ENCODE data around the gene CRHR1.
"Not testable (repeated sequence)": the region's sequence is repeated elsewhere in the genome, so short reads cannot be mapped to it uniquely, and the experiment has no call there.

Gene CRHR1

DNA sequence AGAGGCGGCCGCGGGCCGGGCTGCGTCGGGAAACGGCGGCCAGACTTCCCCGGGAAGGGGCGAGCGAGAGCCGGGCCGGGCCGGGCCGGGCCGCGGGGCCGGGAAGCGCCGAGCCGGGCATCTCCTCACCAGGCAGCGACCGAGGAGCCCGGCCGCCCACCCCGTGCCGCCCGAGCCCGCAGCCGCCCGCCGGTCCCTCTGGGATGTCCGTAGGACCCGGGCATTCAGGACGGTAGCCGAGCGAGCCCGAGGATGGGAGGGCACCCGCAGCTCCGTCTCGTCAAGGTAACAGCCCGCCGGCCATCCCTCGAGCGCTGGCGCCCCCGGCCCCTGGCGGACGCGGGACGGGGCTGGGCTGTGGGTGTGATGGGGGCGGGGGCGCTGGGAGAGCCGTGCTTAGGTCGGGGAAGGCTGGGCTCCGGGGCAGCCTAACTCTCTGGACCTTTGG lies at the start of gene CRHR1:
Gene CRHR1 (plus strand): TSS at position 28 of the 448 bp plus-strand sequence. CDS start 225 bp downstream, at position 253.
- FAIRE-seq = no peak

GRCh38 chr17:45734598-45734997 lies 49.5 kb upstream of the CRHR1 start:
- no peak for FAIRE-seq

DNA sequence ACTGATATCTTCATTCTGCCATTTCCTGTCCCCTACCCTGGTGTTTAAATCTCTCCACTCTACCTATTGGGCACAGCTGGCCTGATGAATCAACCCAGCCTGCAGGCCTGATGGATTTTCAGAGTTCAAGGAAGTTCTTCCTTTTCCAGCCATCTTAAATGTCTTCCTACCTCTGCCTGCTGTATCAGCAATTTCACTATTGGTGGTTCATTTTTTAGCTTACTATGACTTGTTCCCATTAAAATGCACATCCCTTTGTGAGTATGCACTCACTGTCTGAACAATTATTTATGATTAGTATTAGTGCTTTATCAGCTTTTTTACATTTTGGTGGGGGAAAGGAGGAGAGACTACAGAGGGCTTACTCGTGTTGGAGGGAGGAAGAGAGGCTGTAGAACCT lies 48.6 kb upstream of the CRHR1 start:
- no peak for FAIRE-seq

GRCh38 chr17:45739786-45740185 lies 44.3 kb upstream of the CRHR1 start:
- FAIRE-seq = no peak

DNA sequence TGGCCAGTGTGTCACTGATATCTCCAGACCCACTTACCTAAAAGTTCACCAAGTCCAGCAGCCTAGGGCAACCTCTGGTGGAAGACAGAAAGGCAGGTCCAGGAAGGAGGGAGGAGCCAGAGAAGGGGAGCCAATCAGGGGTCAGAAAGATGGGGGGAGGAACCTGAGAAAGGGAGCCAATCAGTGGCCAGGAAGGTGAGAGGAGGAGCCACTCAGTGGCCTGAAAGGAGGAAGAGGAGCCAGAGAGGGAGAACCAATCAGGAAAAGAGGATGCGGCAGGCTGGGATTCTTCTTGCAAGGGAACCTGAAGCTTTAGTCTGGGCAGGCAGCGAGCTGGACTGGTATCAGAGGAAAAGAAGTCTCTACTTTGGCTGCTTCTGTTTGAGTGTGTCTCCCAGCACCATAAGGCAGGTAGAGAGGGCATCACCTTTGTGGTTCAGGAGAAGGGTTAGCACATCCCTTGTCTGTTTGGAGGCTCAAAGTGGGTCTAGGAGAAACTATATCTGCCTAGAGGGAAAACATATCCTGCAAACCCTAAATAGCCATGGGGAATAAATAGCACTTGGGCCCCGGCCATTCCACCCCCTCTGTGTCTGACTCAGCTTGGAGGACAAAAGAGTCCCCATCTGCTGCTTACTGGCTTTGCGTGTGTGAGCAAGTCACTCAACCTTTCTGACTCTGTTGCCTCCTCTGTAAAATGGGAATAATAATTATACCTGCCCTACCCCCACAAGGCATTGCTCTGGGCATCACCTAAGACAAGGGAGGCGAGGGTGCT lies 43.4 kb upstream of the CRHR1 start:
- FAIRE-seq = no peak

- no peak for FAIRE-seq
These were observed 41.9 kb upstream of the CRHR1 start for GRCh38 chr17:45742251-45742650.

GRCh38 chr17:45743626-45744326 lies 40.3 kb upstream of the CRHR1 start:
- FAIRE-seq = no peak

- FAIRE-seq = not testable (repeated sequence)
These were observed 39.3 kb upstream of the CRHR1 start for GRCh38 chr17:45744826-45745225.

DNA sequence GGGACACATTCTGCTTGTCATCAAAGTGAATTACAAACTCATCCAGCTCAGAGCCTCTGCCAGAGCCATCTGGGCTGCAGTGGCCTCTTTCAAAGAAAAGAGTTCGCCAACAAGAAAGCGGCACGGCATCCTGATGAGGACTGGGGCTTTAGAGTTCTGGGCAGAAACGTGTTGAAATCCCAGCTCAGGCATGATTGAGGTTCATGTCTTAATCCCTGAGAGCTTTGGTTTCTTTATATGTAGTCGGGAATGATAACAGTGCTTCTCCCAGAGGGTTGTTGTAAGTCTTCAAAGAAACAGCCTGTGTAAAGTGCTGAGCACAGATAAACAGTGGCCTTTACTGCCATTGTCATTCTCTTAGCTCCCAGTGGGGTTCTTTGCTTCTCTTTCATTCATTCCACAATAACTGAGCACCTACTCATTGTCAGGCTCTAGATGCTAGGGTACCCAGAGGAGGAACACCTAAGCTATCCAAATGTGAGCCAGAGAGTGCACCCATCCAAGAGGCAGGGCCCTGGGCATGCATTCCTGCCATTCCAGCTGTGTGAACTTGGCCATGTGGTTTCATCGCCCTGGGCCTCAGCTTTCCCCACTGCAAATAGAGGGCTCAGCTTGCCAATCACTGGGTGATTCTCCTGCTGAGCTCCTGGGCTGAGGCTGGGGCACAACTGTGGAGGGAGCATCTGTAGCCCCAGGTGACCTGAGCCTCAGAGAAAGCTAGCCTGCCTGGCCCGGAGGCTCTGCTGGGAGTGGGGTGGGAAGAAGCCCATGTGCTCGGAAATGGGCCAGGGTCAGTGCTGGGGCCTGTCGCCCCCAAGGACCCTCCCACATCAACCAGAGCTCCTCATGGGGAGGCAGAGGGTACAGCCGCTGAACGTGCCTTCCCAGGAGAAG lies 38.3 kb upstream of the CRHR1 start:
- FAIRE-seq = no peak

DNA sequence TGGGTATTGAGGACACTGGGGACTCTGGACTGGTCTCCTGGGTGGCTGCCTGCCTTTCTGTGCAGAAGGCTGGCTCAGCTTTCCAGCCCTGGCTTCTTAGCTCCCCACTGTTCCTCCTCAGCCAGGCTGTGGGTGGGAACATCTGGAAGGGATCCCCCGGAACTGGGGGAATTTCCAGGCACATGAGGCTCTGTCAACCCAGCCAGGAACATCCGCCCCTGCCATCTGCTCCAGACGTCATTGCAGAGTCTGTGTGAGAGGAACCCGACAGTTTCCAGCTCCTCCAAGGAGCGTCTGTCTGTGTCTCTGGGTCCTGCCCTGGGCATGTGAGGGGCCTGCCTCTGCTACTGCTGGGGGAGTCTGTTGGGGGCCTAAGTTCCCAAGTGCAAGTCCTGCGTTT lies 36.2 kb upstream of the CRHR1 start:
- FAIRE-seq = no peak

DNA sequence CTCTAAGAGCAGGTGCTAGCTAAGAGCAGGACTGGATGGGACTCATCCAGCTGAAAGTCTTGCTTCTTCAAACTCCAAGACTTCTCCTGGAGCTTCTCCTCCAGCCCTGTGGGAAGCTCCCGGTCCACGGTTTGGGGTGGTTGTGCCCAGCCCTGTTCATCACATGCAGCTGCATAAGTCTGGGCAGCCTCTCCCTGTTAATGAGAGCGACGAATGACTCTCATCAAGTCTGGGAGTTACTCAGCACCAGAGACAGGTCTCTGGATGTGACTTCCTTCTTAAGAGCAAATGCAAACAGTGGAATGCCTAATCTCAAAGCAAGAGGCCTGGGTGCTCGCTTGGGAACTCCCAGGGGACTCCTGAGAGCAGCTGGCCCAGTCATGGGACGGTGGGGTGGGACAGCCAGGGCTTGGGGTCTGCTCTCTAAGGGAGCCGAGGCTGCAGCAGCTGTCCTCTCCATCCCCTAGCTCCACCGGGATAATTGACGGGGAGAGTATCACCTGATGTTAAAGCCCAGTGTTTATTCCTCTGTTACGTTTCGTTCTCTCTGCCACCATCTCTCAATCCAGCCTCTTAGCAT lies 35.3 kb upstream of the CRHR1 start:
- FAIRE-seq = no peak

DNA sequence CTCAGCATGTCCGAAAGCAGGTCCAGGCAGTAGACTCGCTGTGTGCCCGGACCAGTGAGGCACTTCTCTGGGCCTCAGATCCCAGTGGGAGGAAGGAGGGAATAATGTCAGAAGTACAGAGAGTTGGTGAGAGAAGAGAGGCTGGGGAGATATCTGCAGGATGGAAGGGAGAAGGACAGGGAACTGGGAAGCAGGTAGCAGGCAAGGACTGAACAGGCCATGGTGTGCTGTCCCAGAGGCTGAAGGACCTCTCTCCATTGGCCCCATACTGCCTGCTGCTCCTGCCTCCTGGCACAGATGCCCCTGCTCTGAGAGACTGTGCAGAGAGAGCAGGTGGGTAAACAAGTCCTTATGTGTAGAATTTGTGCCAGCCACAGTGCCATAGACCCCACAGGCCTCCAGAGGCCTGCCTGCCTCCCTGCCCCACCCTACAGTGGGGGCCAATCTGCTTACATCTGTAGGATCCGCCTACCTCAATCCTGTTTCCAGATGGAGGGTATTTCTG lies 34.2 kb upstream of the CRHR1 start:
- FAIRE-seq = no peak

DNA sequence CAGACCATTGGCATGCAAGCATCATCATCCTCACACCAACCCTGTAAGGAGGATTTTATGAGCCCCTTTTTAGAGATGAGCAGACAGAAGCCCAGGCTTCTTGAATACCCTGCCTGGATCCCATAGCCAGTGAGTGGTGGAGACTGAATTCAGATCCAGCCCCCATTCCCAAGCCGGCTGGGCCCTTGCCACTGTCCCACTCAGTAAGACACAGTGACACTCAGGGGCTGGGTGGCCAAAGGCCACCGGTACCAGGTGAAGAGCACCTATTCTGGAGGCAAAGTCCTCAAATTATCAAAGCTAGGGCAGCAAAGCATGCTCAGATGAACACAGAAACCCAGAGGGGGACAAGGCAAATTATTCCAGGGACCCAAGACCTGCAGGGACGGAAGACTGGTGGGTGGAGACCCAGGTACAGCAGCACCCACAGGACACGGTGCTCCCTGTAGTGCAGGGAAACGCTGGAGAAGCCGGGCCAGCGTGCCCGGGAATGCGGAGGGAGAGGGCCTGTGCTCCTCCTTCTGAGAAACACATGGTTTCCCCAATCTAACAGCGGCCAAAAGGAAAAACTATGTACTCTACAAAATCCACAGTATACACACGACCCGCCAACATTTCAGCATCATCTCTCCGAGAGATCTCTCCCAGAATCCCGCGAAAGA lies 33.2 kb upstream of the CRHR1 start:
- no peak for FAIRE-seq

- FAIRE-seq = no peak
These were observed 32.7 kb upstream of the CRHR1 start for GRCh38 chr17:45751466-45751865.

DNA sequence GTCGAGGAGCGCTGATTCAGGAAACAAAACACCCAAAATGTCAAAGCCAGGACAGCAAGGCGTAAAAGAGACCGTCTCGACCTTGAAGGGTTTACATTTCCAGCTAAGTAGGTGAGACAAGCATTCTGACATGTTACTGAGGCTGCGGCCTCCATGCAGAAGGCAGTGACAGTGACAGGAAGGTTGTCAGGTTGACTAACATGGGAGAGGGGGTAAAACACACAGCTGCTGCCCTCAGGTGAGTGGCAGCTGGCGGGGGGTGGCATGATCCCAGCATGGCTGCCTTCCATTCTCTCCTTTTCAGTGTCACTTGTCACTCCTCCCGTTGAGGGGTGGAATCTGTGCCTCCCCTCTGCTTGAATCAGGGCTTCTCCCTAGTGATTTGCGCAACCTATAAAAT lies 31.9 kb upstream of the CRHR1 start:
- no peak for FAIRE-seq

DNA sequence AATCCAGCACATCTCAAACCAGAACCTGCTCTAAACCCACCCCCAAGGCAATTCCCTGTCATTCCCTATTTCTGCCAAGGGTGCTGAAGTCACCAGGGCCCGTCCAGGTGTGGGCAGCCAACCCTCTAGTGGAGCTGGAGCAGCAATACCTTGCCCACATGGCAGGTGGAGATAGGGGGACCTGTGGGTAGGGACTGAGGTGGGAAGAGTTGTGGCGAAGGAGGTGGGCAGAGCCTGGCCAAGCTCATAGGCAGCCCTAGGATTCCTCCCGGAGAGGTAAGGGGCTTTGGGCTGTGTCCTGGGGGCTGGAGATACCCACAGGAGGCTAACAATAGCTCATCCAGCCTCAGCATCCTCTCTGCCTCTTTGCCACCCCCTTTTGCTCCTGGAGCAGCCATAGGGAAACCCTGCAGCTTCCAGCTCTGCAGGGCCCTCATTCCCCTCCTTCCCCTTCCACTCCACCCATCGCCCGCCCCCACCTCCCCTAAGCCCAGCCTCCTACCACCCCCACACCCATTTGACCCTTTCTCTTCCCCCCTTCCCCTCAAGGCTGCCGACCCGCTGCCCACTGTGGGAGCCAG lies 30.4 kb upstream of the CRHR1 start:
- FAIRE-seq = no peak

DNA sequence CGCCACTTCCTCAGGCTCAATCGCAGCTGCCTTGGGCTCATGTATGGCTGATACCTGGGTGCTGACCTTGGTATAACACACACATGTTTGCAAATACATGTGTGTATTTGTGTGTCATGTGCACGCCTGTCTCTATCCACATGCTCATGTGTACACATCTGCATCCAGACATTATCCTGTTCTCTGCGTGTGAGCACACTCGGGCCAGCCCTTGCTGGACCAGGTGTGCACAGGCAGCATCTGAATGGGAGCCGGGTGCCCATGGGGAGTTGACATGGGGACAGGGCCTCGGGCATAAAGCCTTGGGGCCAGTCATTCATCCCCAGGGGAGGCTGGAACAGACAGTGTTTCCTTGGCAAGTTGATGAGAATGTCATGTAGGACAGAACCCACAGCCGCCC lies 29.1 kb upstream of the CRHR1 start:
- no peak for FAIRE-seq

- no peak for FAIRE-seq
These were observed 27.7 kb upstream of the CRHR1 start for GRCh38 chr17:45756266-45756991.

DNA sequence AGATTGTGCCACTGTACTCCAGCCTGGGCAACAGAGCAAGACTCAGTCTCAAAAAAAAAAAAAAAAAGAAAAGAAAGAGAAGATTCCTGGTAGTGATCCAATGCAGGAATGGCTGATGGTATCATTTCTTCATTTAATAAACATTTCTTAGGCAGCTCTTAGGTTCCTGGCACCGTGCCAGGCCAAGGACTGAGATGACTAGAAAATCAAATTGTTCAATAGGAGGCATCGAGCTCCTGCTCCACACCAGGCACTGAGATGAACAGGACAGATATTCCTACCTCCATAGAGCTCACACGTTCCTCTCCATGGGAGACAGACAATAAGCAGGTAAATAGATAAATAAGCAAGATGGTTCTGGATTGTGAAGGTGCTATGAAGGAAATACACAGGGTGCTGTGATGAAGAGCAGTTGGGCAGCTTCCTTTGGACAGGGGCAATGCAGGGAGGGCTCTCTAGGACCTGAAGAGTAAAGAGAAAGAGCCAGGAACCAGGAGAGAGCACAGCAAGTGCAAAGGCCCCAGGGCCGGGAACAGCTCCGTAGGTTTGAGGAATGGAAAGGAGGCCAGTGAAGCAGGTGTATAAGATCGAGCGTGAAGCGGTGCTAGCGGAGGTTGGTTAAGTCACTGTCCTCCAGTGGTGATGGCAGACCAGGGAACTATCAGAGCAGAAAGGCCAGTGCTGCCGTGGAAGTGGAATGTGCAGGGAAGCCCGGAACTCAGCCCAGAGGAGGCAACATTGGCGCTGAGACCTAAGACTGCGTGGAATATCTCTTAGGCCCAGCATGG lies 26.5 kb upstream of the CRHR1 start:
- FAIRE-seq = no peak

DNA sequence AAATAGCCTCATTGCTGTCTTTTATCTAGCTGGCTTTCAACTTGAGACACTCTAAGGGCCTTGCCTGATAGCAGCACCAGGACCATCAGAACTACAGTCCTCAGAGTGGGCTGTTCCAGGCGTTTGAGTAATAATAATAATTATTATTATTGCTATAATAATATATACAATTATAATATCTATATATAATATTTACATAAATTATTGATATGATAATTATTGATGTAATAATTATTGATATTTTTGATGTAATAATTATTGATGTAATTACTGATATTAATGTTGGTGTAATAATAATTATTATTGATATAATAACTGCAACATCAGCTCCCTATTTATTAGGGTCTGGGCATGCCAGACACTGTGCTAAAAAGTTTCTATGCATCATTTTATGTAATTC lies 25.6 kb upstream of the CRHR1 start:
- FAIRE-seq = no peak

Data from colon (tissue), 2 donors.